Thyroid gland (tissue), 4 donors: Measurements from ENCODE around the gene TLCD2. TPM values are rescaled to one million over a fixed set of nuclear protein-coding genes. Genes with fewer than 3 reads are reported as not detected.

Experiments
- DNase-seq, 2 donors: peaks; one replicate each; pipeline ENCODE4 v3.0.0-alpha.2; 2019
- H3K27ac ChIP-seq, 3 donors: fragments of 200-600 bp; sonication (generic); 1 replicate in 2 of 3; 2 replicates in 1 of 3; pipeline ENCODE4 v1.5.1; 2016 to 2019; ENCODE audit warnings: mild to moderate bottlenecking in 1 of 3, moderate library complexity in 1 of 3
- H3K27me3 ChIP-seq: fragments of 200-600 bp; sonication (generic); one replicate; pipeline ENCODE4 v1.5.1; 2019
- H3K36me3 ChIP-seq, 2 donors: fragments of 200-600 bp; sonication (generic); one replicate each; pipeline ENCODE4 v1.5.1; 2016 to 2019
- H3K4me1 ChIP-seq, 2 donors: fragments of 200-600 bp; sonication (generic); one replicate each; pipeline ENCODE4 v1.5.1; 2017 to 2019
- H3K4me3 ChIP-seq, 3 donors: fragments of 200-600 bp; sonication (generic); replicated peaks in 1 of 3; 1 replicate in 2 of 3; 2 replicates in 1 of 3; pipeline ENCODE4 v1.5.1; 2016; ENCODE audit warnings: mild to moderate bottlenecking in 1 of 3
- H3K9me3 ChIP-seq: fragments of 200-600 bp; sonication (generic); one replicate; pipeline ENCODE4 v1.5.1; 2017
- CTCF ChIP-seq, 6 experiments: fragments of 200-600 bp in 3 of 6; fragments of 450-650 bp in 3 of 6; sonication (generic) in 3 of 6; IDR thresholded peaks; one replicate each; pipeline ENCODE4 v1.5.1; 2016 to 2019; ENCODE audit warnings: antibody characterized with exemption in 6 of 6, mild to moderate bottlenecking in 2 of 6, inconsistent platforms in 1 of 6, moderate library complexity in 1 of 6
- POLR2A ChIP-seq, 2 donors: fragments of 450-650 bp; IDR thresholded peaks; one replicate each; pipeline ENCODE4 v1.6.1; 2017; ENCODE audit warnings: antibody characterized with exemption in 2 of 2, mild to moderate bottlenecking in 2 of 2, moderate library complexity in 1 of 2
- WGBS, 2 donors: methylation state at CpG; one replicate each; pipeline ENCODE4 v1.1.5; 2017; 5-methylcytosine and 5-hydroxymethylcytosine counted together
- intact Hi-C: fragments of 100-400 bp; cut with DNase I; formaldehyde crosslinking; loops from one replicate; pipeline ENCODE4 v1.15.1; 2023
- total RNA-seq, 4 donors: library from RNA; depleted of rRNA; stranded (reverse); fragments of >200 nt; gene quantifications; one replicate each; pipeline ENCODE4 v1.2.3, GENCODE V29; 2016

The TLCD2 gene
- total RNA-seq, 4 donors from 2014 or later, result 1.7 to 5.6 (median 3.7) TPM

- H3K36me3 ChIP-seq, result peaks cover 19 to 24% of the 10 kb centered on the region in 2 donors
- TF ChIP-seq POLR2A (IDR thresholded peaks at IDR 0.05) (no peak), CTCF (IDR thresholded peaks at IDR 0.05) (no peak)
- no peaks in the 10 kb centered on the region for H3K9me3 ChIP-seq
- H3K4me1 ChIP-seq, result peaks cover 15 to 37% of the 10 kb centered on the region in 2 donors
- DNase-seq, result no peak
- intact Hi-C loops, result loop anchor here (10.0 kb wide), 1 partner anchor 141 kb away; no protein-coding TSS in a partner anchor
- peak overlapping the region; percentile 82 to 99 (median 94) for H3K4me3 ChIP-seq
- WGBS, 2 donors, result 0% methylated on average over 1 to 11 of the region's 23 CpGs
- H3K27ac ChIP-seq, result peak overlapping the region; percentile 98 to 100 (median 98)
- H3K27me3 ChIP-seq, result no peaks in the 10 kb centered on the region
Measured at GRCh38 chr17:1715803-1716075, 5.6 kb upstream of the TLCD2 start.

- H3K27ac ChIP-seq, result peak overlapping the region; percentile 98 to 100 (median 98)
- TF ChIP-seq CTCF (IDR thresholded peaks at IDR 0.05) (no peak), POLR2A (IDR thresholded peaks at IDR 0.05) (no peak)
- 2 to 3% methylated on average over 19 to 21 of the region's 32 CpGs for WGBS, 2 donors
- peak overlapping the region; percentile 82 to 99 (median 94) for H3K4me3 ChIP-seq
- DNase-seq, result peak; percentile 82 to 83
- intact Hi-C loops, result loop anchor here (5.0 to 10.0 kb wide), 2 partner anchors 43 to 140 kb away; no protein-coding TSS in a partner anchor
- H3K4me1 ChIP-seq, result peaks cover 20 to 41% of the 10 kb centered on the region in 2 donors
- H3K9me3 ChIP-seq, result no peaks in the 10 kb centered on the region
- H3K27me3 ChIP-seq, result no peaks in the 10 kb centered on the region
- H3K36me3 ChIP-seq, result peaks cover 19 to 24% of the 10 kb centered on the region in 2 donors
Measured at GRCh38 chr17:1714980-1715802, 5.0 kb upstream of the TLCD2 start.

GRCh38 chr17:1714427-1714979, 4.3 kb upstream of the TLCD2 start:
- H3K27me3 ChIP-seq, result no peaks in the 10 kb centered on the region
- peaks cover 24 to 45% of the 10 kb centered on the region in 2 donors for H3K4me1 ChIP-seq
- H3K9me3 ChIP-seq, result no peaks in the 10 kb centered on the region
- intact Hi-C loops, result loop anchor here (5.0 to 10.0 kb wide), 2 partner anchors 42 to 140 kb away; no protein-coding TSS in a partner anchor
- TF ChIP-seq POLR2A (IDR thresholded peaks at IDR 0.05) (peak in 1 of 2 donors; percentile 81), CTCF (IDR thresholded peaks at IDR 0.05) (no peak)
- H3K4me3 ChIP-seq, result peak overlapping the region; percentile 82 to 99 (median 94)
- WGBS, 2 donors, result 0 to 2% methylated on average over 13 to 14 of the region's 19 CpGs
- peak; percentile 100 for DNase-seq
- peak overlapping the region; percentile 98 to 100 (median 98) for H3K27ac ChIP-seq
- H3K36me3 ChIP-seq, result peaks cover 19 to 24% of the 10 kb centered on the region in 2 donors

- intact Hi-C loops, result loop anchor here (5.0 to 10.0 kb wide), 2 partner anchors 42 to 139 kb away; no protein-coding TSS in a partner anchor
Measured at GRCh38 chr17:1713878-1714426, 3.8 kb upstream of the TLCD2 start.

More at GRCh38 chr17:1713878-1714426, 3.8 kb upstream of the TLCD2 start:
- no peaks in the 10 kb centered on the region for H3K27me3 ChIP-seq
- peak overlapping the region in 2 of 3 donors; percentile 18 to 99 for H3K4me3 ChIP-seq
- no peaks in the 10 kb centered on the region for H3K9me3 ChIP-seq
- 9 to 14% methylated on average over 11 of the region's 11 CpGs for WGBS, 2 donors
- peaks cover 26 to 48% of the 10 kb centered on the region in 2 donors for H3K4me1 ChIP-seq
- TF ChIP-seq POLR2A (IDR thresholded peaks at IDR 0.05) (no peak), CTCF (IDR thresholded peaks at IDR 0.05) (peak in 2 of 6 experiments; percentile 15 to 20)
- peaks cover 19 to 24% of the 10 kb centered on the region in 2 donors for H3K36me3 ChIP-seq
- DNase-seq, result peak; percentile 24 to 28
- peak overlapping the region; percentile 84 to 100 (median 98) for H3K27ac ChIP-seq
